H1 (cell line): ENCODE results near the gene ARHGAP42.

Experiments
- ASH2L ChIP-seq: fragments of 200-600, 300-600 bp; sonication (generic); IDR thresholded peaks from one replicate; pipeline ENCODE4 v1.7.1; 2017; ENCODE audit warnings: low read length
- CEBPB ChIP-seq: IDR thresholded peaks from 2 replicates; pipeline ENCODE4 v1.6.1; 2012; ENCODE audit warnings: low read depth, low read length
- JUND ChIP-seq: IDR thresholded peaks from 2 replicates; pipeline ENCODE4 v1.6.1; 2011; ENCODE audit warnings: mild to moderate bottlenecking, improper control_type of control experiment, low read length
- KDM5A ChIP-seq: fragments of 200-600 bp; IDR thresholded peaks from 2 replicates; pipeline ENCODE4 v1.7.1; 2012; ENCODE audit warnings: mild to moderate bottlenecking, low read length, inconsistent platforms, mixed read lengths
- NRF1 ChIP-seq: IDR thresholded peaks from 2 replicates; pipeline ENCODE4 v1.6.1; 2011; ENCODE audit warnings: mild to moderate bottlenecking, low read depth, low read length, improper control_type of control experiment
- POLR2A ChIP-seq, 2 experiments: IDR thresholded peaks; 1 replicate in 1 of 2; 2 replicates in 1 of 2; pipeline ENCODE4 v1.6.1; 2011; ENCODE audit warnings: low read depth in 2 of 2, low read length in 2 of 2, mild to moderate bottlenecking in 2 of 2; ENCODE audit errors: control extremely low read depth in 1 of 2
- TCF12 ChIP-seq: IDR thresholded peaks from 2 replicates; pipeline ENCODE4 v1.6.1; 2011; ENCODE audit warnings: low read depth, mild to moderate bottlenecking, low read length
- TF ChIP-seq, protein P1 (sequence below), 3 experiments: IDR thresholded peaks; 1 replicate in 2 of 3; 2 replicates in 1 of 3; pipeline versions ENCODE4 v1.5.1 to v1.6.1; 2011; ENCODE audit warnings: low read length in 3 of 3, mild to moderate bottlenecking in 3 of 3, inconsistent platforms in 2 of 3, low read depth in 1 of 3, moderate library complexity in 1 of 3; ENCODE audit not compliant: insufficient read depth in 1 of 3; ENCODE audit errors: control extremely low read depth in 1 of 3

DNA sequence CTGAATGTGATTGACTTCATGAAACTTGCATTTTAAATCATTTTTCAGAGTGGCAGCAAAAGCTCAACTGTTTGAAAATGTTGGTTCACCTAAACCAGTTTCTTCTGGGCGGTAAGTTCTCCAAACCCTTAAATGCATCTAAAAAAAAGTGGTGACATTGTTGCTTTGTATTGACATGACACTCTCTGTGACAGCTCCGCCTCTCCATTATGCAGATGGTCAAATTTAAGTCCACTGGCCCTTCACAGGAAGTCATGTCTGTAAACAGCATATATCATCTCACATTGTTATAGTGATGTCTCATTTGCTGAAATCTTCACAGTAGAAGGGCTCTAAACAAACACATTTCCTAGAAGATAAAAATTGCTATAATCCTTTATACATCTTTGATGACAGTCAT, 291.9 kb downstream of the ARHGAP42 start:
- TF ChIP-seq, protein P1, sequence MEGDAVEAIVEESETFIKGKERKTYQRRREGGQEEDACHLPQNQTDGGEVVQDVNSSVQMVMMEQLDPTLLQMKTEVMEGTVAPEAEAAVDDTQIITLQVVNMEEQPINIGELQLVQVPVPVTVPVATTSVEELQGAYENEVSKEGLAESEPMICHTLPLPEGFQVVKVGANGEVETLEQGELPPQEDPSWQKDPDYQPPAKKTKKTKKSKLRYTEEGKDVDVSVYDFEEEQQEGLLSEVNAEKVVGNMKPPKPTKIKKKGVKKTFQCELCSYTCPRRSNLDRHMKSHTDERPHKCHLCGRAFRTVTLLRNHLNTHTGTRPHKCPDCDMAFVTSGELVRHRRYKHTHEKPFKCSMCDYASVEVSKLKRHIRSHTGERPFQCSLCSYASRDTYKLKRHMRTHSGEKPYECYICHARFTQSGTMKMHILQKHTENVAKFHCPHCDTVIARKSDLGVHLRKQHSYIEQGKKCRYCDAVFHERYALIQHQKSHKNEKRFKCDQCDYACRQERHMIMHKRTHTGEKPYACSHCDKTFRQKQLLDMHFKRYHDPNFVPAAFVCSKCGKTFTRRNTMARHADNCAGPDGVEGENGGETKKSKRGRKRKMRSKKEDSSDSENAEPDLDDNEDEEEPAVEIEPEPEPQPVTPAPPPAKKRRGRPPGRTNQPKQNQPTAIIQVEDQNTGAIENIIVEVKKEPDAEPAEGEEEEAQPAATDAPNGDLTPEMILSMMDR (IDR thresholded peaks at IDR 0.05; ENCODE audit: control extremely low read depth in 1 of 3, insufficient read depth in 1 of 3, low read depth in 1 of 3, low read length in 3 of 3) = no peak
- TF ChIP-seq CEBPB = no peak
- no peak for TF ChIP-seq KDM5A
- TF ChIP-seq JUND = no peak
- TF ChIP-seq NRF1 = no peak
- no peak for TF ChIP-seq ASH2L
- no peak for TF ChIP-seq TCF12
- no peak for TF ChIP-seq POLR2A (IDR thresholded peaks at IDR 0.05; ENCODE audit: control extremely low read depth in 1 of 2, low read depth in 2 of 2, low read length in 2 of 2)
